Mesodermal cell (in vitro differentiated cells): ENCODE data around the gene NUMA1.

Experiments
- H3K27ac ChIP-seq: 2 replicates; pipeline ENCODE4 v1.7.0; 2013; ENCODE audit warnings: mild to moderate bottlenecking, low read depth, low read length, moderate library complexity; ENCODE audit not compliant: severe bottlenecking
- H3K36me3 ChIP-seq: 2 replicates; pipeline ENCODE4 v1.7.1; 2013; ENCODE audit warnings: mild to moderate bottlenecking, low read length, moderate library complexity; ENCODE audit not compliant: control insufficient read depth, insufficient read depth
- H3K4me1 ChIP-seq: one replicate; pipeline ENCODE4 v1.7.1; 2013; ENCODE audit warnings: mild to moderate bottlenecking, low read length; ENCODE audit not compliant: insufficient read depth, control insufficient read depth, poor library complexity, severe bottlenecking
- H3K4me3 ChIP-seq: 2 replicates; pipeline ENCODE4 v1.7.0; 2013; ENCODE audit warnings: low read length, control low read depth, mild to moderate bottlenecking; ENCODE audit not compliant: insufficient read depth, poor library complexity, severe bottlenecking; ENCODE audit errors: extremely low read depth
- H3K9me3 ChIP-seq: 2 replicates; pipeline ENCODE4 v1.7.1; 2013; ENCODE audit warnings: mild to moderate bottlenecking, low read length, moderate library complexity; ENCODE audit not compliant: control insufficient read depth
- WGBS, 2 experiments: methylation state at CpG; one replicate each; pipeline ENCODE4 v1.1.5; 2013; ENCODE audit warnings: missing lambda C conversion rate in 2 of 2; ENCODE audit not compliant: insufficient coverage in 2 of 2; 5-methylcytosine and 5-hydroxymethylcytosine counted together

NUMA1 gene

DNA sequence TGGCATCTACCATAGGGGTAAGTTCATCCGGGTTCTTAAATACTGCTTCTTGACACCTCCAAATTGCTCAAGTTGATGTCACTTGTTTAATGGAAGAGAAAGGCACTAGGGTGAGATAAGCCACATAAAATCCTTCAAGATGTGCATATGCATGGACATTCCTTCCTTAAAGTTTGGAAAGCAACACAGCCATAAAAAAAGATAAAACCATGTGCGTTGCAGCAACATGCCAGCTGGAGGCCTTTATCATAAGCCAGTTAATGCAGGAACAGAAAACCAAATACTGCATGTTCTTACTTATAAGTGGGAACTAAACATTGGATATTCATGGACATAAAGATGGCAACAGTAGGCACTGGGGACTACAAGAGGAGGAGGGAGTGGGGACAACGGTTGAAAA, 89.6 kb downstream of the NUMA1 start:
- H3K36me3 ChIP-seq: peaks cover 43% of the 10 kb centered on the region
- H3K9me3 ChIP-seq: no peaks in the 10 kb centered on the region
- H3K27ac ChIP-seq: no peak overlapping the region
- no peak overlapping the region for H3K4me3 ChIP-seq
- WGBS, 2 experiments: 50 to 63% methylated on average over 2 to 3 of the region's 3 CpGs
- no peaks in the 10 kb centered on the region for H3K4me1 ChIP-seq

DNA sequence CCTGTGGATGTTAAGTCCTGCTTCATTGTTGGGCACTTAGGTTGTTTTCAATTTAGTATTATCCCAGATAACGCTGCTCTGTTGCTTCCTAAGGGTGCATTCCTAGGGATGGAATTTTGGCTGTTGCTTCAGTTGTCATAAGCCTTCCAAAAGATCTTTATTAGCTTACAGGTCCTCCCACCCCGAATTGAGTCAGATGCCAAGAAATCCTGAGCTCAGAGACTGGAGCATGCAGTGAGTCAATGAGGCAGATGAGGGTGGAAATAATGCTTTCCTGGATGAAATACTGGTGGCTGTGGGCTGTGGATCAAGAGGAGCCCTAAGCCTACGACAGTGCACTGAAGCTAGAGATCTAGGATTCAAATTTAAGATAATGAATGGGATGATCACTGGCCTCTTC, 92.3 kb downstream of the NUMA1 start:
- Histone ChIP-seq H3K9me3 (no peaks in the 10 kb centered on the region), H3K27ac (no peak overlapping the region), H3K4me1 (no peaks in the 10 kb centered on the region), H3K36me3 (peaks cover 65% of the 10 kb centered on the region), H3K4me3 (no peak overlapping the region)
- 89 to 100% methylated on average over 2 of the region's 3 CpGs for WGBS, 2 experiments

DNA sequence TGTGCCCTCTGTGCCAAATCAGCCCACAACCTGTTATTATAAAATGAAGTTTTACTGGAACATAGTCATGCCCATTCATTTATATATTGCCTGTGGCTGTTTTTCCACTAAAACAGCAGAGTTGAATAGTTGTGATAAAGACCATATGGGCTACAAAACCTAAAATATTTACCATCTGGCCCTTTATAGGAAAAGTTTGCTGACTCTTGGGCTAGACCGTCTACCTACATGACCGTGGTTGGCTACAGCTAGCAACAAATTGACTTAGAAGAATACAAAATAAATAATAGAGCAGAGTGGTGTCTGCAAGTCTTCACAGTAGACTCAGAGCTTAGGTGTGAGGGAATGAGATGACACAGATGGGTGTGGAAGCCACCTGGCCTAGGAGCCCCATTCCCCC, 92.8 kb downstream of the NUMA1 start:
- H3K4me3 ChIP-seq: no peak overlapping the region
- H3K27ac ChIP-seq: no peak overlapping the region
- peaks cover 69% of the 10 kb centered on the region for H3K36me3 ChIP-seq
- no peaks in the 10 kb centered on the region for H3K4me1 ChIP-seq
- WGBS, 2 experiments: 42% methylated on average over 2 of the region's 2 CpGs; no CpG with 5 or more reads in 1 of the 2 experiments
- H3K9me3 ChIP-seq: no peaks in the 10 kb centered on the region

DNA sequence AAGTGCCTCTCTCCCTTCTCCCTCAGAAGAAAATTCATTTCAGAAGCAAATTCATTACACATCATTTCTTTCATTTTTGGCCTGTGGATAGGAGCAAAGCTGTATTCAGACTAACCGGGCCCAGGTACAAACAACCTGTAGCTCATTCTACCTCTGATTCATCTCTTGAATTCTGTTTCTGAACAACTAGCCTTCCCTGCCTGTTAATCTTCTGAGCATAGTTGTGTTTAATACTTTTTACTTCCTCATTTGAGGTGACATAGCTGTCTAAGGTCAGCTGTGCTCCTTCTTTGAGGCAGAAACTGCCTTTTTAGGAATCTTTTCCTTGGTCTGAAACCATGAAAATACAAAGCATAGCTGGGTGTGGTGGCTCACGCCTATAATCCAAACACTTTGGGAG, 94.2 kb downstream of the NUMA1 start:
- Histone ChIP-seq H3K4me3 (no peak overlapping the region), H3K36me3 (peaks cover 74% of the 10 kb centered on the region), H3K4me1 (no peaks in the 10 kb centered on the region), H3K9me3 (no peaks in the 10 kb centered on the region), H3K27ac (no peak overlapping the region)
- 90 to 100% methylated on average over 1 to 2 of the region's 2 CpGs for WGBS, 2 experiments

DNA sequence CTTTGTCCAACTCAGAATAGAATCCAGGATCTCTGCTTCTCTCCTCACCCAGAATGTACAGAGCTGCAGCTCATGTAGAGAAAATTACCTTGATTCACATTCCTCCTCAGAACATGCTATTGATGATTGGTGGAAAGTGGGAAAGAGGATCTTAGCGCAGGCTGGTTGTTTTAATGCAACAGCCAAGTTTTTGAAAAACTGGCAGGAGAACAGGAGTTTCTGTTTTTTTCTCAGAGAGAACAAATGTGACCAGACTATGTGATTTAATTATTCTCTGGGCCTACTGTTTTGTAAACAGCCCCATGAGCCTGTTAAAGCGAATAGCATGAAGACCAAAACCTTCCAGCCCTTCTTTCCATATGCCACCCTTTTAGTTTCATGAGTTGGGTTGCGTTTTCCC, 100.7 kb downstream of the NUMA1 start:
- Histone ChIP-seq H3K27ac (no peak overlapping the region), H3K36me3 (peaks cover 72% of the 10 kb centered on the region), H3K9me3 (no peaks in the 10 kb centered on the region), H3K4me3 (no peak overlapping the region), H3K4me1 (no peaks in the 10 kb centered on the region)
- WGBS, 2 experiments: 100% methylated on average over 1 to 2 of the region's 3 CpGs

DNA sequence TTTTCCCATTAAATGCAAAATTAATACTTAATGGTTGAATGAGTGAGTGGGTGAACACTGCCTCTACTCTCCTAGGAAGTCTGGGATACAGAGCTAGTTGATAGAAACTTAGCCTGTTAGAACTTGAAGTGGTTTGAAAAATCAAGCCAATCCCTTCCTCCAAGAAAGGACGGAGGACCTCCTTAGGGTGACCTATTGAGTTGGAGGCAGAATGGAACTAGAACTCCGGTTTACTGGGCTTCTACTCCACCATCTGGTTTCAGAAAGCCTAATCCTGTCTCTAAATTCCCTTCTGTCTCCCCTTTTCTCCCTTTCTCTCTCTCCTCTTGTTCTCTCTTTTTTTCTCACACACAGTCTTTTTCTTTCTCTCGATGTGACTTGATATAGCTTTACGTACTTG, 101.2 kb downstream of the NUMA1 start:
- WGBS, 2 experiments: 95 to 100% methylated on average over 2 of the region's 4 CpGs
- H3K4me1 ChIP-seq: no peaks in the 10 kb centered on the region
- no peak overlapping the region for H3K4me3 ChIP-seq
- no peaks in the 10 kb centered on the region for H3K9me3 ChIP-seq
- no peak overlapping the region for H3K27ac ChIP-seq
- peaks cover 72% of the 10 kb centered on the region for H3K36me3 ChIP-seq

DNA sequence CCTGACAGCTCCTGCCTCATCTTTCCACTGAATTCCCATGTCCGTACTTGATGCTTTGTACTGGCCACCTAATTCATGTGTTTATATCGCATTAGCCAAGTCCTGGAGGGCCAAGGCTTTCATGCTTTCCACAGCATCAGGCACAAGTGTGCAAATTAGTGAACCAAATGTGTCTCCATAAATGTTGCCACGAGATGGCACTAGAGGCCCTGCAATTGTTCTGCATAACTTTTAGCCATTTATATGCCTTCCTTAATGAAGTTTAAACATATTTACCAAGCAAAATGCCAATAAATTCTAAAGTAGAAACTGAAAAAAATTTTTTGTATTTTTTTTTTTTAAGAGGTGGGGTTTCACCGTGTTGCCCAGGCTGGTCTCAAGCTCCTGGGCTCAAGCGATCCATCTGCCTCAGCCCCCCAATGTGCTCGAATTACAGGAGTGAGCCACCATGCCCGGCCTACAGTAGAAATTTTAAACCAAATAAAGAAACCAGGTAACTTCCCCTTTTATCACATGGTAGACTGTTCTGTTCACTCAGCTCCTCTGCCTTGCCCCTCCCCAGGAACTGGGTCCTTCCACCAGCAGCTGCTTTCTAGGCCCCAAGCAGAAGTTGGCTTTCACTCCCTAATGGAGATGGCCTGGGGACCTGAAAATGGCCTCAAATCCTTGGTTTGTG, 102.5 kb downstream of the NUMA1 start:
- 67 to 76% methylated on average over 4 to 7 of the region's 7 CpGs for WGBS, 2 experiments
- H3K36me3 ChIP-seq: peaks cover 62% of the 10 kb centered on the region
- H3K9me3 ChIP-seq: no peaks in the 10 kb centered on the region
- H3K4me3 ChIP-seq: no peak overlapping the region
- H3K4me1 ChIP-seq: no peaks in the 10 kb centered on the region
- H3K27ac ChIP-seq: no peak overlapping the region

DNA sequence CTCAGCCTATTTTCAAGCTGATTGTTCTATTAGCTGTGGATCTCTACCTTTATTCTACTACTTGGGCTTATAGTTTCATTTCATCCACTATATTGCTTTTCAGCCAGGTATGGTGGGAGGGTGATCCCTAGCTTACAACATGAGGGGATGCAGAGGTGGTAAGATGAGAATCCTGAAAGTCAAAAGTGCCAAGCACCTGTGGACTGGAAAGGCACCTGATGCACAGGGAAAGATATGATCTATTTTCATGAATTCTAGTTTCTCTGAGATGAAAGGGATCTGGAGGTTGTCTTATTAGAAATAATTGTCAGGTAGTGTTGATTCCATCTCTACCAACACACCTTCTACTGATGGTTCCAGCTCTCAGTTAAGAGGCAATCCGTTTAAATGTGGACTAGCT, 103.3 kb downstream of the NUMA1 start:
- no peaks in the 10 kb centered on the region for H3K9me3 ChIP-seq
- H3K36me3 ChIP-seq: peaks cover 61% of the 10 kb centered on the region
- H3K27ac ChIP-seq: no peak overlapping the region
- H3K4me3 ChIP-seq: no peak overlapping the region
- no CpG with 5 or more reads among the region's 1 CpG for WGBS, 2 experiments
- no peaks in the 10 kb centered on the region for H3K4me1 ChIP-seq

DNA sequence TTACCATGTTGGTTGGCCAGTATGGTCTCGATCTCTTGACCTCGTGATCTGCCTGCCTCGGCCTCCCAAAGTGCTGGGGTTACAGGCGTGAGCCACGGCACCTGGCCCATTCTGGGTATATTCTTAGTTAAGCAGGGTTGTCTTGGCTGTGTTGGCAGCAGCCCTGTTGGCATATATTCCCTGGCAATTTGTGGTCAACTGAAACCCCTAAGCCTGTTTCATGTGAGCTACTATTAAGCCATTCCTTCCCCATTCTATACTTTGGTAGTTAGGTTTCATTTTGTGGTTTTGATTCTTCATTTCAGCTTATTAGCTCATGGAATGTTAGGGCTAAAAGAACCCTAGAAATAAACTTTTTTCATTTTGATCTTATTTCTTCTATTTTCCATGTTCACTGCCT, 103.8 kb downstream of the NUMA1 start:
- H3K4me1 ChIP-seq: no peaks in the 10 kb centered on the region
- no peak overlapping the region for H3K4me3 ChIP-seq
- H3K9me3 ChIP-seq: no peaks in the 10 kb centered on the region
- peaks cover 61% of the 10 kb centered on the region for H3K36me3 ChIP-seq
- 94% methylated on average over 3 to 5 of the region's 5 CpGs for WGBS, 2 experiments
- no peak overlapping the region for H3K27ac ChIP-seq

DNA sequence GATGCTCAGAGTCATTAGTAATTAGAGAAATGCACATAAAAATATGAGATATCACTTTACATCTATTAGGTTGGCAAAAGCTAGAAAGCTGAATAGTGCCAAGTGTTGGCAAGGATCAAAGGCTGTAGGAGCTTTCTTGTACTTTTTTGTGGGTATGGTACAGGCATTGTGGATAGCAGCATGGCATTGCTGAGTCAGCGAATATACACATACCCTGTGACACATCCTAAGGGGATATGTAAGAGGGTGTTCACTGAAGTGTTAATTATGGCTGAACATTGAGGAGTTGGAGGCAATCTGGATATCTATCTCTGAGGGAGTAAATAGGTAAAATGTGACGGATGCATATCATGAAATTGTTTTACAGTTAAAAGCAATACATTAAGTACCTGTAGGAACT, 108.7 kb downstream of the NUMA1 start:
- H3K4me3 ChIP-seq: no peak overlapping the region
- peaks cover 63% of the 10 kb centered on the region for H3K36me3 ChIP-seq
- no peaks in the 10 kb centered on the region for H3K4me1 ChIP-seq
- no CpG with 5 or more reads among the region's 2 CpGs for WGBS, 2 experiments
- H3K27ac ChIP-seq: no peak overlapping the region
- H3K9me3 ChIP-seq: no peaks in the 10 kb centered on the region

DNA sequence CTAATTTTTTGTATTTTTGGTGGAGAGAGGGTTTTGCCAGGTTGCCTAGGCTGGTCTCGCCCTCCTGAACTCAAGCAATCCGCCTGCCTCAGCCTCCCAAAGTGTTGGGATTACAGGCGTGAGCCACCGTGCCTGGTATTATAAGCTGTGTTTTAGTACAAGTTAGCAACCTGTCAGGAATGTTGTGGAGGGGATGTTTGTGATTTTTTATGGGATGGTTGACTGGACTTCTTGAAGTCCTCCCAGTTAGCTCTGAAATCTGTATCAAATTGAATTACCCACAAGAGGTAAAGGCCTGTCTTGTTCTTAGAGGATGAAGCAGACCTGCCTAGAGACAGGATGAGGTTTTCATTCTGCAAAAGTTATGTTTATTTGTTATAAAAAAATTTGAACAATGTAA, 115.7 kb downstream of the NUMA1 start:
- peaks cover 3% of the 10 kb centered on the region for H3K4me1 ChIP-seq
- H3K36me3 ChIP-seq: peaks cover 67% of the 10 kb centered on the region
- no peak overlapping the region for H3K4me3 ChIP-seq
- H3K27ac ChIP-seq: no peak overlapping the region
- no peaks in the 10 kb centered on the region for H3K9me3 ChIP-seq
- 100% methylated on average over 4 of the region's 4 CpGs for WGBS, 2 experiments
